PC-3 (cell line): Measurements from ENCODE around the gene CHKB.

Experiments
- CTCF ChIP-seq: fragments of 300-600 bp; sonication (generic); conservative IDR thresholded peaks from 2 replicates; pipeline ENCODE4 v1.5.1; 2017; ENCODE audit warnings: antibody characterized with exemption, low read depth, mild to moderate bottlenecking, low read length
- EZH2phosphoT487 ChIP-seq: fragments of 300-600 bp; sonication (generic); IDR thresholded peaks from 2 replicates; pipeline ENCODE4 v1.6.1; 2018; ENCODE audit warnings: mild to moderate bottlenecking, antibody characterized with exemption, low read length, borderline replicate concordance

GRCh38 chr22:50627642-50628542 is 45.2 kb upstream of the CHKB start, which contains the start of gene ARSA:
- peak; percentile 36; the same call in 1 of the 2 replicates for TF ChIP-seq CTCF
- no peak for TF ChIP-seq EZH2phosphoT487
